Thymus (tissue), 11 donors: ENCODE data around the gene PHIP. TPM values are rescaled to one million over a fixed set of nuclear protein-coding genes. Genes with fewer than 3 reads are reported as not detected.

Source experiments
- DNase-seq, 9 donors: peaks; one replicate each; pipeline ENCODE4 v3.0.0-alpha.2; 2013; ENCODE audit warnings: low spot score in 9 of 9, low read depth in 6 of 9, missing footprints in 1 of 9
- H3K27ac ChIP-seq, 2 donors: one replicate each; pipeline ENCODE4 v1.5.1; 2013; ENCODE audit warnings: control low read depth in 1 of 2, low read depth in 1 of 2, low read length in 1 of 2, mild to moderate bottlenecking in 1 of 2, moderate library complexity in 1 of 2
- H3K27me3 ChIP-seq, 2 donors: one replicate each; pipeline ENCODE4 v1.5.1; 2013; ENCODE audit warnings: low read length in 1 of 2; ENCODE audit not compliant: control insufficient read depth in 2 of 2, insufficient read depth in 1 of 2
- H3K36me3 ChIP-seq, 2 donors: one replicate each; pipeline ENCODE4 v1.5.1; 2013; ENCODE audit warnings: low read length in 1 of 2, mild to moderate bottlenecking in 1 of 2, moderate library complexity in 1 of 2; ENCODE audit not compliant: control insufficient read depth in 2 of 2, insufficient read depth in 2 of 2
- H3K4me1 ChIP-seq, 2 donors: one replicate each; pipeline ENCODE4 v1.5.1; 2013; ENCODE audit warnings: low read length in 2 of 2; ENCODE audit not compliant: control insufficient read depth in 2 of 2, insufficient read depth in 2 of 2
- H3K4me3 ChIP-seq, 2 donors: one replicate each; pipeline ENCODE4 v1.5.1; 2013; ENCODE audit warnings: low read length in 2 of 2, control low read depth in 1 of 2, mild to moderate bottlenecking in 1 of 2
- H3K9me3 ChIP-seq, 2 donors: one replicate each; pipeline ENCODE4 v1.5.1; 2013; ENCODE audit warnings: low read length in 1 of 2, mild to moderate bottlenecking in 1 of 2; ENCODE audit not compliant: control insufficient read depth in 2 of 2, insufficient read depth in 1 of 2
- WGBS: extraction: QIAGEN DNeasy Blood & Tissue Kit; methylation state at CpG from one replicate; pipeline ENCODE4 v1.1.7; 2013; 5-methylcytosine and 5-hydroxymethylcytosine counted together
- polyA plus RNA-seq: library from polyadenylated mRNA; stranded (reverse); fragments of 200-250 nt; gene quantifications from one replicate; pipeline ENCODE4 v1.2.3, GENCODE V29; 2013
- total RNA-seq: library from RNA; stranded (reverse); fragments of 120-200 nt; gene quantifications from one replicate; pipeline ENCODE4 v1.2.4, GENCODE V29; 2013
- donor health status: healthy.

Gene PHIP
- total and polyA plus RNA-seq, 2 donors: 16.8 to 25.5 TPM

- 98% methylated on average over 2 of the region's 2 CpGs for WGBS
- H3K9me3 ChIP-seq: no peaks in the 10 kb centered on the region
- H3K27me3 ChIP-seq: no peaks in the 10 kb centered on the region
- no peak for DNase-seq
- H3K27ac ChIP-seq: no peak overlapping the region
- peaks cover 0 to 30% of the 10 kb centered on the region in 2 donors for H3K36me3 ChIP-seq
- H3K4me3 ChIP-seq: no peak overlapping the region
- no peaks in the 10 kb centered on the region for H3K4me1 ChIP-seq
Observed at GRCh38 chr6:79034865-79035264, 43.2 kb downstream of the PHIP start.

- DNase-seq: no peak
- Histone ChIP-seq H3K9me3 (no peaks in the 10 kb centered on the region), H3K4me3 (no peak overlapping the region), H3K27me3 (no peaks in the 10 kb centered on the region), H3K4me1 (no peaks in the 10 kb centered on the region), H3K27ac (no peak overlapping the region), H3K36me3 (peaks cover 0 to 25% of the 10 kb centered on the region in 2 donors)
- 97% methylated on average over 3 of the region's 3 CpGs for WGBS
Observed at GRCh38 chr6:79033279-79033678, 44.8 kb downstream of the PHIP start.

GRCh38 chr6:79031821-79032590 is 46.0 kb downstream of the PHIP start:
- no peaks in the 10 kb centered on the region for H3K27me3 ChIP-seq
- no peak overlapping the region for H3K4me3 ChIP-seq
- H3K9me3 ChIP-seq: no peaks in the 10 kb centered on the region
- WGBS: 93% methylated on average over 3 of the region's 3 CpGs
- DNase-seq: no peak
- H3K4me1 ChIP-seq: no peaks in the 10 kb centered on the region
- no peak overlapping the region for H3K27ac ChIP-seq
- peaks cover 3 to 20% of the 10 kb centered on the region in 2 donors for H3K36me3 ChIP-seq

GRCh38 chr6:79030511-79030910 is 47.5 kb downstream of the PHIP start:
- Histone ChIP-seq H3K4me3 (no peak overlapping the region), H3K36me3 (peaks cover 3 to 22% of the 10 kb centered on the region in 2 donors), H3K9me3 (no peaks in the 10 kb centered on the region), H3K27me3 (no peaks in the 10 kb centered on the region), H3K4me1 (no peaks in the 10 kb centered on the region), H3K27ac (no peak overlapping the region)
- 95% methylated on average over 1 of the region's 1 CpG for WGBS
- no peak for DNase-seq

GRCh38 chr6:79030023-79030422 is 48.0 kb downstream of the PHIP start:
- WGBS: 99% methylated on average over 2 of the region's 2 CpGs
- no peaks in the 10 kb centered on the region for H3K4me1 ChIP-seq
- H3K27ac ChIP-seq: no peak overlapping the region

GRCh38 chr6:79028641-79029314 is 49.3 kb downstream of the PHIP start:
- WGBS: 100% methylated on average over 1 of the region's 1 CpG

More at GRCh38 chr6:79030023-79030422, 48.0 kb downstream of the PHIP start:
- H3K36me3 ChIP-seq: peaks cover 3 to 22% of the 10 kb centered on the region in 2 donors
- H3K27me3 ChIP-seq: no peaks in the 10 kb centered on the region
- no peak overlapping the region for H3K4me3 ChIP-seq
- no peaks in the 10 kb centered on the region for H3K9me3 ChIP-seq
- no peak for DNase-seq

GRCh38 chr6:79011940-79012339 is 66.1 kb downstream of the PHIP start:
- no peaks in the 10 kb centered on the region for H3K9me3 ChIP-seq
- H3K36me3 ChIP-seq: peaks cover 7 to 32% of the 10 kb centered on the region in 2 donors
- no peaks in the 10 kb centered on the region for H3K4me1 ChIP-seq
- no peak overlapping the region for H3K27ac ChIP-seq
- no peak for DNase-seq
- H3K27me3 ChIP-seq: no peaks in the 10 kb centered on the region
- H3K4me3 ChIP-seq: no peak overlapping the region

More at GRCh38 chr6:79028641-79029314, 49.3 kb downstream of the PHIP start:
- DNase-seq: no peak
- no peaks in the 10 kb centered on the region for H3K9me3 ChIP-seq
- no peaks in the 10 kb centered on the region for H3K27me3 ChIP-seq
- no peaks in the 10 kb centered on the region for H3K4me1 ChIP-seq
- H3K4me3 ChIP-seq: no peak overlapping the region
- peaks cover 3 to 20% of the 10 kb centered on the region in 2 donors for H3K36me3 ChIP-seq
- H3K27ac ChIP-seq: no peak overlapping the region

- Histone ChIP-seq H3K4me1 (no peaks in the 10 kb centered on the region), H3K27ac (no peak overlapping the region), H3K9me3 (no peaks in the 10 kb centered on the region), H3K4me3 (no peak overlapping the region), H3K27me3 (no peaks in the 10 kb centered on the region), H3K36me3 (peaks cover 3 to 21% of the 10 kb centered on the region in 2 donors)
- 96% methylated on average over 1 of the region's 1 CpG for WGBS
- no peak for DNase-seq
Observed at GRCh38 chr6:79010422-79010821, 67.6 kb downstream of the PHIP start.

GRCh38 chr6:79009819-79010218 is 68.2 kb downstream of the PHIP start:
- Histone ChIP-seq H3K27ac (no peak overlapping the region), H3K36me3 (peaks cover under 1 to 16% of the 10 kb centered on the region in 2 donors), H3K9me3 (no peaks in the 10 kb centered on the region), H3K4me1 (no peaks in the 10 kb centered on the region), H3K4me3 (no peak overlapping the region), H3K27me3 (no peaks in the 10 kb centered on the region)
- WGBS: 99% methylated on average over 1 of the region's 1 CpG
- DNase-seq: no peak
